ENCODE data around the gene OR5AS1.
"Not testable (repeated sequence)": the region's sequence is repeated elsewhere in the genome, so short reads cannot be mapped to it uniquely, and the experiment has no call there.

OR5AS1 gene

GRCh38 chr11:56027354-56027753 lies at the start of gene OR5AS1:
Gene OR5AS1 (plus strand): TSS chr11:56027654. CDS start chr11:56030419, 2,765 bp downstream.
- no peaks in the 10 kb centered on the region for H3K36me3 Mint-ChIP-seq
- peaks cover 8% of the 10 kb centered on the region for H3K9me3 Mint-ChIP-seq
- no peaks in the 10 kb centered on the region for H3K4me1 Mint-ChIP-seq
- no peak within 1 kb of the TSS for H3K27ac Mint-ChIP-seq
- H3K27me3 Mint-ChIP-seq = no peaks in the 10 kb centered on the region
- H3K4me3 Mint-ChIP-seq = no peak within 1 kb of the TSS

- no peaks in the 10 kb centered on the region for H3K36me3 Mint-ChIP-seq
- no peaks in the 10 kb centered on the region for H3K4me1 Mint-ChIP-seq
Observed at GRCh38 chr11:55994525-55994924, 32.9 kb upstream of the OR5AS1 start, which contains the start of gene OR5F1. Gene OR5F1 (minus strand): TSS chr11:55994625. CDS start chr11:55994625, 0 bp downstream.

GRCh38 chr11:56010716-56011115 lies 16.7 kb upstream of the OR5AS1 start:
- no peaks in the 10 kb centered on the region for H3K36me3 Mint-ChIP-seq
- no peak overlapping the region for H3K4me3 Mint-ChIP-seq

More at GRCh38 chr11:55994525-55994924, 32.9 kb upstream of the OR5AS1 start, which contains the start of gene OR5F1:
- Mint-ChIP-seq H3K9me3 (peaks cover 28% of the 10 kb centered on the region), H3K27ac (no peak within 1 kb of the TSS), H3K4me3 (no peak within 1 kb of the TSS), H3K27me3 (no peaks in the 10 kb centered on the region)

GRCh38 chr11:56013805-56014204 lies 13.6 kb upstream of the OR5AS1 start:
- no peaks in the 10 kb centered on the region for H3K36me3 Mint-ChIP-seq
- H3K9me3 Mint-ChIP-seq = peaks cover 9% of the 10 kb centered on the region
- H3K4me1 Mint-ChIP-seq = no peaks in the 10 kb centered on the region
- H3K4me3 Mint-ChIP-seq = no peak overlapping the region
- H3K27me3 Mint-ChIP-seq = no peaks in the 10 kb centered on the region
- no peak overlapping the region for H3K27ac Mint-ChIP-seq

More at GRCh38 chr11:56010716-56011115, 16.7 kb upstream of the OR5AS1 start:
- Mint-ChIP-seq H3K27me3 (no peaks in the 10 kb centered on the region), H3K9me3 (peaks cover 9% of the 10 kb centered on the region), H3K27ac (no peak overlapping the region), H3K4me1 (no peaks in the 10 kb centered on the region)

- Mint-ChIP-seq H3K36me3 (no peaks in the 10 kb centered on the region), H3K27me3 (no peaks in the 10 kb centered on the region), H3K27ac (no peak overlapping the region), H3K9me3 (peaks cover 5% of the 10 kb centered on the region), H3K4me1 (no peaks in the 10 kb centered on the region), H3K4me3 (no peak overlapping the region)
Observed at GRCh38 chr11:56045538-56045937, 18.1 kb downstream of the OR5AS1 start.

GRCh38 chr11:56048480-56048879 lies 21.0 kb downstream of the OR5AS1 start:
- H3K4me3 Mint-ChIP-seq = no peak overlapping the region
- no peaks in the 10 kb centered on the region for H3K9me3 Mint-ChIP-seq
- no peaks in the 10 kb centered on the region for H3K4me1 Mint-ChIP-seq
- no peaks in the 10 kb centered on the region for H3K27me3 Mint-ChIP-seq
- H3K36me3 Mint-ChIP-seq = no peaks in the 10 kb centered on the region
- no peak overlapping the region for H3K27ac Mint-ChIP-seq

GRCh38 chr11:56049487-56049886 lies 22.0 kb downstream of the OR5AS1 start:
- Mint-ChIP-seq H3K27ac (no peak overlapping the region), H3K9me3 (no peaks in the 10 kb centered on the region), H3K4me1 (no peaks in the 10 kb centered on the region), H3K36me3 (no peaks in the 10 kb centered on the region), H3K4me3 (no peak overlapping the region), H3K27me3 (no peaks in the 10 kb centered on the region)

GRCh38 chr11:56056366-56056765 lies 28.9 kb downstream of the OR5AS1 start:
- H3K4me3 Mint-ChIP-seq, H3K27ac Mint-ChIP-seq: not testable (repeated sequence)

GRCh38 chr11:56057661-56058237 lies 30.3 kb downstream of the OR5AS1 start:
- H3K27ac Mint-ChIP-seq, H3K4me3 Mint-ChIP-seq, H3K27me3 Mint-ChIP-seq, H3K36me3 Mint-ChIP-seq, H3K4me1 Mint-ChIP-seq: not testable (repeated sequence)
- H3K9me3 Mint-ChIP-seq = peaks cover 22% of the 10 kb centered on the region

More at GRCh38 chr11:56056366-56056765, 28.9 kb downstream of the OR5AS1 start:
- H3K36me3 Mint-ChIP-seq, H3K4me1 Mint-ChIP-seq, H3K27me3 Mint-ChIP-seq: not testable (repeated sequence)
- peaks cover 22% of the 10 kb centered on the region for H3K9me3 Mint-ChIP-seq

- H3K27ac Mint-ChIP-seq, H3K4me1 Mint-ChIP-seq, H3K4me3 Mint-ChIP-seq, H3K27me3 Mint-ChIP-seq, H3K36me3 Mint-ChIP-seq: not testable (repeated sequence)
- H3K9me3 Mint-ChIP-seq = peaks cover 22% of the 10 kb centered on the region
Observed at GRCh38 chr11:56058260-56058780, 30.9 kb downstream of the OR5AS1 start.

- no peak overlapping the region for H3K4me3 Mint-ChIP-seq
- H3K4me1 Mint-ChIP-seq = no peaks in the 10 kb centered on the region
- H3K27ac Mint-ChIP-seq = no peak overlapping the region
Observed at GRCh38 chr11:56066980-56067379, 39.5 kb downstream of the OR5AS1 start.

More at GRCh38 chr11:56066980-56067379, 39.5 kb downstream of the OR5AS1 start:
- Mint-ChIP-seq H3K36me3 (no peaks in the 10 kb centered on the region), H3K9me3 (no peaks in the 10 kb centered on the region), H3K27me3 (no peaks in the 10 kb centered on the region)

Data from activated naive CD4-positive, alpha-beta T cell treated with anti-CD3 and anti-CD28 coated beads, Interleukin-2, amount 50 U/mL, for 24 hours (primary cell).